ENCODE results near the gene CAPS2.

DNA sequence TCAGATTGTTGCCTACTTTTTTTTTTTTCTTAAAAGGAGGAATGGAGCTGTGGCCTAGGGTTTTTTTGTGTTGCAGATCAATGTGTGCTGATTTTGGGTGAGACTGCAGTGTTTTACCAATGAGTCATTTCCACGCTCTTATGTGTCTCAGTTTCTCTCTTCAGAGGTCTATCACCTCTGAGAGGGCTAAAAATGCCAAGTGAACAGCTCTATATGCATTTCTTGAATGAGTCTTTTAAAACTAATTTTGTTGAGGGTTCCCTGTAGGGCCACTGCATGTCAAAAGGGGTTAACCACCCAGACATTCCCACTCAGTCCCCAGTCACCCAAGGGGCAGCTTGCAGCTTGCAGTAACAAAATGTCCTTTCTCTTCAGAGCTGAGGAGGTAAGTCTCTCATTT is 36.5 kb upstream of the CAPS2 start:
- no peak for TF ChIP-seq POLR2AphosphoS5 (IDR thresholded peaks at IDR 0.05; ENCODE audit: low read depth, low read length)
- no peak for TF ChIP-seq POLR2A (IDR thresholded peaks at IDR 0.05; ENCODE audit: low read depth, low read length)
- TF ChIP-seq TAF1 (IDR thresholded peaks at IDR 0.05; ENCODE audit: borderline replicate concordance, low read depth, low read length), result no peak
